Neuronal stem cell (in vitro differentiated cells): ENCODE data around the gene CHST2.

ENCODE experiments used
- DNase-seq: peaks from one replicate; pipeline ENCODE4 v3.0.0-alpha.2; 2013; ENCODE audit warnings: low spot score
- H2AFZ ChIP-seq: one replicate; pipeline ENCODE4 v1.6.1; 2013; ENCODE audit warnings: mild to moderate bottlenecking, low read length, inconsistent platforms
- H2AK5ac ChIP-seq: 2 replicates; pipeline ENCODE4 v1.6.1; 2013; ENCODE audit warnings: low read depth, mild to moderate bottlenecking, inconsistent platforms, low read length, moderate library complexity, mixed read lengths
- H2BK120ac ChIP-seq: 2 replicates; pipeline ENCODE4 v1.6.1; 2013; ENCODE audit warnings: low read depth, mild to moderate bottlenecking, inconsistent platforms, low read length, moderate library complexity, mixed read lengths
- H2BK12ac ChIP-seq: one replicate; pipeline ENCODE4 v1.6.1; 2013; ENCODE audit warnings: low read length, inconsistent platforms
- H2BK15ac ChIP-seq: 2 replicates; pipeline ENCODE4 v1.6.1; 2013; ENCODE audit warnings: mild to moderate bottlenecking, low read length, inconsistent platforms, mixed read lengths
- H2BK5ac ChIP-seq: one replicate; pipeline ENCODE4 v1.6.1; 2013; ENCODE audit warnings: inconsistent platforms, mild to moderate bottlenecking, low read length, moderate library complexity
- H3K14ac ChIP-seq: one replicate; pipeline ENCODE4 v1.6.1; 2013; ENCODE audit warnings: low read length, inconsistent platforms
- H3K18ac ChIP-seq: 2 replicates; pipeline ENCODE4 v1.6.1; 2013; ENCODE audit warnings: low read length, inconsistent platforms
- H3K23ac ChIP-seq: 2 replicates; pipeline ENCODE4 v1.6.1; 2013; ENCODE audit warnings: low read depth, mild to moderate bottlenecking, mixed read lengths, low read length, inconsistent platforms; ENCODE audit not compliant: poor library complexity
- H3K27ac ChIP-seq: replicated peaks from 3 replicates; pipeline ENCODE4 v1.5.1; 2013; ENCODE audit warnings: low read length, inconsistent platforms
- H3K27me3 ChIP-seq, 3 experiments: 2 replicates each; pipeline ENCODE4 v1.6.1; 2013; ENCODE audit warnings: low read length in 3 of 3, mild to moderate bottlenecking in 2 of 3, inconsistent platforms in 1 of 3, low read depth in 1 of 3, mixed read lengths in 1 of 3, moderate library complexity in 1 of 3; ENCODE audit not compliant: control insufficient read depth in 3 of 3, insufficient read depth in 3 of 3
- H3K36me3 ChIP-seq, 2 donors: replicated peaks in 1 of 2; 2 replicates each; pipeline ENCODE4 v1.6.1; 2013; ENCODE audit warnings: low read length in 2 of 2; ENCODE audit not compliant: control insufficient read depth in 2 of 2, insufficient read depth in 2 of 2
- H3K4ac ChIP-seq: 2 replicates; pipeline ENCODE4 v1.6.1; 2013; ENCODE audit warnings: inconsistent platforms, mild to moderate bottlenecking, low read length, moderate library complexity
- H3K4me1 ChIP-seq, 2 donors: 1 replicate in 1 of 2; 2 replicates in 1 of 2; pipeline ENCODE4 v1.6.1; 2013; ENCODE audit warnings: low read length in 2 of 2, low read depth in 1 of 2; ENCODE audit not compliant: control insufficient read depth in 2 of 2, insufficient read depth in 1 of 2
- H3K4me2 ChIP-seq: one replicate; pipeline ENCODE4 v1.6.1; 2013; ENCODE audit warnings: mild to moderate bottlenecking, low read length, inconsistent platforms; ENCODE audit not compliant: insufficient read depth, poor library complexity, severe bottlenecking
- H3K4me3 ChIP-seq, 2 donors: 2 replicates each; pipeline ENCODE4 v1.5.1; 2013; ENCODE audit warnings: low read length in 2 of 2, mild to moderate bottlenecking in 2 of 2, inconsistent platforms in 1 of 2, moderate library complexity in 1 of 2
- H3K79me1 ChIP-seq: one replicate; pipeline ENCODE4 v1.6.1; 2013; ENCODE audit warnings: low read depth, mild to moderate bottlenecking, inconsistent platforms, low read length, moderate library complexity
- H3K9ac ChIP-seq: one replicate; pipeline ENCODE4 v1.6.1; 2013; ENCODE audit warnings: mild to moderate bottlenecking, low read depth, low read length, inconsistent platforms; ENCODE audit not compliant: poor library complexity
- H3K9me3 ChIP-seq, 2 donors: replicated peaks in 1 of 2; 2 replicates each; pipeline versions ENCODE3 to v1.6.1; 2013; ENCODE audit warnings: low read length in 2 of 2, mild to moderate bottlenecking in 2 of 2, inconsistent platforms in 1 of 2, low read depth in 1 of 2, mixed read lengths in 1 of 2, moderate library complexity in 1 of 2; ENCODE audit not compliant: control insufficient read depth in 2 of 2, insufficient read depth in 1 of 2
- H4K8ac ChIP-seq: one replicate; pipeline ENCODE4 v1.6.1; 2013; ENCODE audit warnings: low read depth, mild to moderate bottlenecking, inconsistent platforms, low read length, moderate library complexity
- H4K91ac ChIP-seq: one replicate; pipeline ENCODE4 v1.6.1; 2013; ENCODE audit warnings: low read length, low read depth, mild to moderate bottlenecking, inconsistent platforms; ENCODE audit not compliant: poor library complexity
- WGBS, 2 donors: extraction: QIAGEN DNeasy Blood & Tissue Kit; methylation state at CpG; one replicate each; pipeline ENCODE4 v1.1.7; 2013; ENCODE audit warnings: missing lambda C conversion rate in 2 of 2, mixed read lengths in 1 of 2; ENCODE audit not compliant: insufficient read length in 2 of 2, insufficient replicate concordance in 1 of 2; ENCODE audit errors: extremely low coverage in 2 of 2; 5-methylcytosine and 5-hydroxymethylcytosine counted together

The CHST2 gene

DNA sequence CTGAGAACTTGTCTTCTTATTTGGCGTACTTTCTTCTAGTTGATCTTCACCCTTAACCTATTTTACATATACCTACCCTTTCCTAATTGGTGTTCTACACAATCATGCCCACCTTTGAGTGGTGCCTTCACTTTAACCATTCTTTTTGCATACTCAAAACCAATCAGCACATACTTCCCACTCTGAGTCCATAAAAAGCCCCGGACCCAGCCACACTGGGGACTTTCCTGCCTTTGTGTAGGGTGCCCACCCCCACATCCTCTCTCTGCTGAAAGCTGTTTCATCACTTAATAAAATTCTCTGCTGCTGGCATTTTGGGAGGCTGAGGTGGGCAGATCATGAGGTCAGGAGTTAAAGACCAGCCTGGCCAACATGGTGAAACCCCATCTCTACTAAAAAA lies 15.9 kb upstream of the CHST2 start:
- Histone ChIP-seq H4K8ac (no peak overlapping the region), H2BK15ac (no peak overlapping the region), H3K4ac (no peak overlapping the region), H3K18ac (no peak overlapping the region), H3K27me3 (no peaks in the 10 kb centered on the region), H3K4me3 (no peak overlapping the region), H3K9ac (no peak overlapping the region), H2BK120ac (no peak overlapping the region), H2BK12ac (no peak overlapping the region), H3K9me3 (peaks cover 5 to 13% of the 10 kb centered on the region in 2 donors), H3K23ac (no peak overlapping the region), H3K27ac (no peak overlapping the region), H2AFZ (no peak overlapping the region), H2BK5ac (no peak overlapping the region), H3K4me1 (no peaks in the 10 kb centered on the region), H3K79me1 (no peaks in the 10 kb centered on the region), H3K36me3 (no peaks in the 10 kb centered on the region), H3K4me2 (no peak overlapping the region), H4K91ac (no peak overlapping the region), H2AK5ac (no peak overlapping the region), H3K14ac (no peak overlapping the region)
- no peak for DNase-seq
- no CpG with 5 or more reads among the region's 2 CpGs for WGBS, 2 donors

DNA sequence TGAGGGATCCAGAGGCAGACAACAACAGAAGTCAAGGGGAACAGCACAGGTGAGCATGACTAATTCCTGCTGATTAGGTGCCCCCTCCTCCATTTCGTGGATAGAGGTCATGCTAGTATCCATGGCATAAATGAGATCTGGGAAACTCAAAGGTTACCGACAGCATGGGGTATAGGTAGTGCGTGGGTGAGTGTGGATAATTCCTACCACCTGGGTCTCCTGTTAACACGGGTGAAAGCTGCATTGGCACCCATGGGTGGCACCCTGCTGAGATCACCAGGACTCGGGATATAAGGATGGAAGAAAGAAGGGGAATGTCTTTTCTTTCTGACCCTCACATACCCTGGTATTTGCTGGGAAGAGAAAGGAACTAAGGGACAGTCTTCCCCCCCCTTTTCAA lies 14.4 kb upstream of the CHST2 start:
- Histone ChIP-seq H3K27ac (no peak overlapping the region), H3K23ac (no peak overlapping the region), H2BK5ac (no peak overlapping the region), H4K91ac (no peak overlapping the region), H3K9ac (no peak overlapping the region), H3K36me3 (no peaks in the 10 kb centered on the region), H3K4me3 (no peak overlapping the region), H3K14ac (no peak overlapping the region), H3K9me3 (peaks cover 5 to 13% of the 10 kb centered on the region in 2 donors), H3K4me2 (no peak overlapping the region), H4K8ac (no peak overlapping the region), H3K18ac (no peak overlapping the region), H3K4ac (no peak overlapping the region), H2BK120ac (no peak overlapping the region), H3K79me1 (no peaks in the 10 kb centered on the region), H3K27me3 (no peaks in the 10 kb centered on the region), H2AFZ (no peak overlapping the region), H2AK5ac (no peak overlapping the region), H3K4me1 (no peaks in the 10 kb centered on the region), H2BK12ac (no peak overlapping the region), H2BK15ac (no peak overlapping the region)
- no CpG with 5 or more reads among the region's 5 CpGs for WGBS, 2 donors
- no peak for DNase-seq

DNA sequence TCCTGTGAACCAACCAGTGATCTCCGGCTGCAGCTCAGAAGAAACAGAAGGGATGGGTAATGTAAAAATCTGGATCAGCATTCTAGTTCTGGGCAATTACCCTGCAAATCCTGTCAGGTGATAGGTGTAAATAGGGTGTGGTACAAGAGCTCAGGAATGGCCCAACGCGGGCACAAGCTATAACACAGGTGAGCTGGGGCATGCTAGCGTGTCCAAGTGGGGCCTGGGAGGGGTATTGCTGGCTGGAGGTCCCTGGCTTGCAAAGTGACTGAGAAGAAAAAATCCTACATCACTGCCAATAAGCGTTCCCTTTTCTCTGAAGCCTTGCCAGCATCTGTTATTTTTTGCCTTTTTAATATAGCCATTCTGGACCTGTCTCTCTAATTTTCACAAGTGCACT lies 9.7 kb upstream of the CHST2 start:
- no peak overlapping the region for H3K9ac ChIP-seq
- no peak overlapping the region for H3K27ac ChIP-seq
- no peak overlapping the region for H4K91ac ChIP-seq
- DNase-seq = no peak
- H2AFZ ChIP-seq = no peak overlapping the region
- no peak overlapping the region for H3K4ac ChIP-seq
- no peaks in the 10 kb centered on the region for H3K79me1 ChIP-seq
- WGBS, 2 donors = no CpG with 5 or more reads among the region's 5 CpGs
- no peak overlapping the region for H2BK120ac ChIP-seq
- H3K23ac ChIP-seq = no peak overlapping the region
- peaks cover 0 to 6% (median 0%) of the 10 kb centered on the region in 3 experiments for H3K27me3 ChIP-seq
- no peaks in the 10 kb centered on the region for H3K4me1 ChIP-seq
- H4K8ac ChIP-seq = no peak overlapping the region
- no peak overlapping the region for H2AK5ac ChIP-seq
- no peak overlapping the region for H2BK15ac ChIP-seq
- no peak overlapping the region for H3K18ac ChIP-seq
- H3K14ac ChIP-seq = no peak overlapping the region
- H2BK12ac ChIP-seq = no peak overlapping the region
- no peak overlapping the region for H3K4me3 ChIP-seq
- H3K4me2 ChIP-seq = no peak overlapping the region
- no peak overlapping the region for H2BK5ac ChIP-seq
- H3K9me3 ChIP-seq = peaks cover 5 to 13% of the 10 kb centered on the region in 2 donors
- H3K36me3 ChIP-seq = no peaks in the 10 kb centered on the region

DNA sequence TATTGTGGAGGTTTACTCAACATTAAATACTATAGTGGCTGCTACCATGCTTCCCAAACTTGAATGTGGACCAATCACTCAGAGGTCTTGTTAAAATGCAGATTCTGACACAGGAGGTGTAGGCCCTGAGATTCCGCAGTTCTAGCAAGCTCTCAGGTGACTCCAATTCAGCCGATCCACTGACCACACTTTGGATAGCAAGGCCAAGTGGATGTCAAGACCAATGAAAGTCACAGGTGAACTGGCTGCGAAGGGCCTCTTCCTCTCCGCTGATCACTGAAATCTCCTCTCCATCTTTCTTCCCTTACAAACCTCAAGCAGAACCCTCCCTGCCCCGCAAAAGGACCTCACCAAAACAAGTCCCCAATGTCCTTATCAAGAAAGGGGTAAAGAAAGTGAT lies 9.2 kb upstream of the CHST2 start:
- no CpG with 5 or more reads among the region's 5 CpGs for whole genome bisulfite sequencing, 2 donors
- H3K27ac ChIP-seq = no peak overlapping the region
- H4K91ac ChIP-seq = no peak overlapping the region
- H3K4me1 ChIP-seq = no peaks in the 10 kb centered on the region
- DNase-seq = no peak
- no peak overlapping the region for H2AFZ ChIP-seq
- no peak overlapping the region for H2BK120ac ChIP-seq
- no peak overlapping the region for H3K23ac ChIP-seq
- H3K27me3 ChIP-seq = peaks cover 0 to 6% (median 0%) of the 10 kb centered on the region in 3 experiments
- no peak overlapping the region for H2AK5ac ChIP-seq
- no peak overlapping the region for H3K9ac ChIP-seq
- H3K18ac ChIP-seq = no peak overlapping the region
- no peak overlapping the region for H3K4me3 ChIP-seq
- no peak overlapping the region for H3K4me2 ChIP-seq
- H4K8ac ChIP-seq = no peak overlapping the region
- H3K9me3 ChIP-seq = peaks cover under 1 to 9% of the 10 kb centered on the region in 2 donors
- H3K14ac ChIP-seq = no peak overlapping the region
- H2BK5ac ChIP-seq = no peak overlapping the region
- no peaks in the 10 kb centered on the region for H3K36me3 ChIP-seq
- H2BK15ac ChIP-seq = no peak overlapping the region
- no peaks in the 10 kb centered on the region for H3K79me1 ChIP-seq
- no peak overlapping the region for H2BK12ac ChIP-seq
- no peak overlapping the region for H3K4ac ChIP-seq
